ENCODE data around the gene INCA1. TPM values are rescaled to one million over a fixed set of nuclear protein-coding genes. Genes with fewer than 3 reads are reported as not detected.

The INCA1 gene
- total and polyA plus RNA-seq, 2 of the 13 experiments (the other 11 are each of a cell fraction or from before 2014, with no cell fraction given) = 0.93 to 2.6 TPM

DNA sequence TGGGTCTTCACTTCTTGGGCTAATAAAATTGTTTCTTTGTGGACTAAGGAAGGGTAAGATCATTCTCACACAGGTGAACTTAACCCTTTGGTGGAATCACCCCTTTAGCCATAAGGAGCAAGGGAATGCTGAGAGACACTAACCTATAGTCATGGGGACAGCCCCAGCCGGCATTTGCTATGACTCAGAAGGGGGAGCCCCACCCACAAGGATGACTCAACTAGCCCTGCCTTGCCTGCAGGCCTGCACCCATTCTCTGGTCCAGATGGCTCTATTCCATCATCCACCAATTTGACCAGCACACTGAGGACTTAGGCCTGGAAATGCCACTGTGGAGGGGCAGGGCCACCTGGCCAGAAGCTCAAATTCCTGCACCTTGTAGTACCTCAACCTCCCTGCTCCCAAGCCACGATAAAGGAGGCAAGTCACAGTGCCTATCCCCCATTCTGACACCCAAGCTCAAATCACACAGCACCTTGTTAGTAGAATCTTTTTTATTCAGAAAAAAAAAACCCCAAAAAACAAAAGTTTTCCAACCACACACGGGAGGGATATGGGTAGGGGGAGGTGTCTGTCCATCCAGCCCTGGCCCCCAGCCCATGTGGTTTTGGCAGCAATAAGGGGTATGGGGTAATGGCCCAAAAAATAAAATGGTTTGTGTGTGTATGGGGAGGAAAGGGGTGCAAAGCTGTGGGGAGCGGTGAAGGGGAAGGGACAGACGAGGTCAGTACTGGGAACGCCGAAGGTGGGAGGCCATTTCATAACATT lies 52.0 kb downstream of the INCA1 start (continued):
- TF ChIP-seq CREB1 (IDR thresholded peaks at IDR 0.05) = no peak
- TF ChIP-seq CREB1 (CRISPR knock-in tag; IDR thresholded peaks at IDR 0.05) = no peak
- TF ChIP-seq HOXA5 (CRISPR knock-in tag; IDR thresholded peaks at IDR 0.05) = no peak
- TF ChIP-seq ZSCAN25 (CRISPR knock-in tag; IDR thresholded peaks at IDR 0.05) = no peak
- TF ChIP-seq DMAP1 (CRISPR knock-in tag; IDR thresholded peaks at IDR 0.05) = no peak
- no peak for TF ChIP-seq DPF2 (CRISPR knock-in tag; IDR thresholded peaks at IDR 0.05; ENCODE audit: borderline replicate concordance, low read depth)
- no peak for TF ChIP-seq PLSCR1 (CRISPR knock-in tag; IDR thresholded peaks at IDR 0.05; ENCODE audit: borderline replicate concordance)
- TF ChIP-seq HBP1 (CRISPR knock-in tag; IDR thresholded peaks at IDR 0.05; ENCODE audit: low read depth) = no peak
- TF ChIP-seq, protein P1, sequence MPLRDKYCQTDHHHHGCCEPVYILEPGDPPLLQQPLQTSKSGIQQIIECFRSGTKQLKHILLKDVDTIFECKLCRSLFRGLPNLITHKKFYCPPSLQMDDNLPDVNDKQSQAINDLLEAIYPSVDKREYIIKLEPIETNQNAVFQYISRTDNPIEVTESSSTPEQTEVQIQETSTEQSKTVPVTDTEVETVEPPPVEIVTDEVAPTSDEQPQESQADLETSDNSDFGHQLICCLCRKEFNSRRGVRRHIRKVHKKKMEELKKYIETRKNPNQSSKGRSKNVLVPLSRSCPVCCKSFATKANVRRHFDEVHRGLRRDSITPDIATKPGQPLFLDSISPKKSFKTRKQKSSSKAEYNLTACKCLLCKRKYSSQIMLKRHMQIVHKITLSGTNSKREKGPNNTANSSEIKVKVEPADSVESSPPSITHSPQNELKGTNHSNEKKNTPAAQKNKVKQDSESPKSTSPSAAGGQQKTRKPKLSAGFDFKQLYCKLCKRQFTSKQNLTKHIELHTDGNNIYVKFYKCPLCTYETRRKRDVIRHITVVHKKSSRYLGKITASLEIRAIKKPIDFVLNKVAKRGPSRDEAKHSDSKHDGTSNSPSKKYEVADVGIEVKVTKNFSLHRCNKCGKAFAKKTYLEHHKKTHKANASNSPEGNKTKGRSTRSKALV (CRISPR knock-in tag; IDR thresholded peaks at IDR 0.05) = no peak
- TF ChIP-seq ELF4 (CRISPR knock-in tag; IDR thresholded peaks at IDR 0.05; ENCODE audit: borderline replicate concordance) = no peak
- no peak for TF ChIP-seq SOX6 (IDR thresholded peaks at IDR 0.05)
- TF ChIP-seq SOX6 (CRISPR knock-in tag; IDR thresholded peaks at IDR 0.05) = no peak
- TF ChIP-seq NAIF1 (CRISPR knock-in tag; IDR thresholded peaks at IDR 0.05; ENCODE audit: borderline replicate concordance) = no peak
- TF ChIP-seq FOXM1 (CRISPR knock-in tag; IDR thresholded peaks at IDR 0.05) = no peak
- TF ChIP-seq TAF15 (IDR thresholded peaks at IDR 0.05; ENCODE audit: low read depth, low read length, poor library complexity, severe bottlenecking) = no peak
- TF ChIP-seq ZNF556 (CRISPR knock-in tag; IDR thresholded peaks at IDR 0.05; ENCODE audit: borderline replicate concordance) = no peak
- no peak for TF ChIP-seq ZNF605 (CRISPR knock-in tag; IDR thresholded peaks at IDR 0.05)
- TF ChIP-seq TEAD3 (CRISPR knock-in tag; optimal IDR thresholded peaks at IDR 0.05; ENCODE audit: borderline replicate concordance) = peak; percentile 49
- no peak for TF ChIP-seq HINFP (CRISPR knock-in tag; IDR thresholded peaks at IDR 0.05; ENCODE audit: low read depth)
- no peak for TF ChIP-seq MEIS2 (CRISPR knock-in tag; IDR thresholded peaks at IDR 0.05)
- no peak for TF ChIP-seq ZNF235 (CRISPR knock-in tag; IDR thresholded peaks at IDR 0.05; ENCODE audit: borderline replicate concordance)
- TF ChIP-seq RBM22 (optimal IDR thresholded peaks at IDR 0.05; ENCODE audit: low read length) = peak; percentile 97
- TF ChIP-seq, protein P2, sequence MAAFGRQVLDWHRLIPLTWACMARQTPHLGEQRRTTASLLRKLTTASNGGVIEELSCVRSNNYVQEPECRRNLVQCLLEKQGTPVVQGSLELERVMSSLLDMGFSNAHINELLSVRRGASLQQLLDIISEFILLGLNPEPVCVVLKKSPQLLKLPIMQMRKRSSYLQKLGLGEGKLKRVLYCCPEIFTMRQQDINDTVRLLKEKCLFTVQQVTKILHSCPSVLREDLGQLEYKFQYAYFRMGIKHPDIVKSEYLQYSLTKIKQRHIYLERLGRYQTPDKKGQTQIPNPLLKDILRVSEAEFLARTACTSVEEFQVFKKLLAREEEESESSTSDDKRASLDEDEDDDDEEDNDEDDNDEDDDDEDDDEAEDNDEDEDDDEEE (CRISPR knock-in tag; IDR thresholded peaks at IDR 0.05) = no peak

Measured in HepG2 (cell line).